Dendritic cell treated with granulocyte-macrophage colony-stimulating factor and Interleukin-4, amounts not matched to agents 40 ng/mL and 50 ng/mL, for 4 days (primary cell): Measurements from ENCODE around the gene ENKUR.
"Not testable (repeated sequence)": the region's sequence is repeated elsewhere in the genome, so short reads cannot be mapped to it uniquely, and the experiment has no call there.

ENCODE experiments used
- H3K27ac Mint-ChIP-seq: one replicate; pipeline ENCODE4 v1.8.0; 2022; ENCODE audit warnings: mild to moderate bottlenecking, mixed read lengths
- H3K27me3 Mint-ChIP-seq: one replicate; pipeline ENCODE4 v1.8.0; 2022; ENCODE audit warnings: mild to moderate bottlenecking, mixed read lengths
- H3K36me3 Mint-ChIP-seq: one replicate; pipeline ENCODE4 v1.8.0; 2022; ENCODE audit warnings: low read depth, mixed read lengths
- H3K4me1 Mint-ChIP-seq: one replicate; pipeline ENCODE4 v1.8.0; 2022; ENCODE audit warnings: low read depth, mixed read lengths
- H3K4me3 Mint-ChIP-seq: one replicate; pipeline ENCODE4 v1.8.0; 2022; ENCODE audit warnings: mild to moderate bottlenecking, moderate library complexity, mixed read lengths
- H3K9me3 Mint-ChIP-seq: one replicate; pipeline ENCODE4 v1.8.0; 2022; ENCODE audit warnings: mixed read lengths
- intact Hi-C: fragments of 100-400 bp; cut with micrococcal nuclease; formaldehyde crosslinking; loops from one replicate; pipeline ENCODE4 v1.15.0; 2022

The ENKUR gene

DNA sequence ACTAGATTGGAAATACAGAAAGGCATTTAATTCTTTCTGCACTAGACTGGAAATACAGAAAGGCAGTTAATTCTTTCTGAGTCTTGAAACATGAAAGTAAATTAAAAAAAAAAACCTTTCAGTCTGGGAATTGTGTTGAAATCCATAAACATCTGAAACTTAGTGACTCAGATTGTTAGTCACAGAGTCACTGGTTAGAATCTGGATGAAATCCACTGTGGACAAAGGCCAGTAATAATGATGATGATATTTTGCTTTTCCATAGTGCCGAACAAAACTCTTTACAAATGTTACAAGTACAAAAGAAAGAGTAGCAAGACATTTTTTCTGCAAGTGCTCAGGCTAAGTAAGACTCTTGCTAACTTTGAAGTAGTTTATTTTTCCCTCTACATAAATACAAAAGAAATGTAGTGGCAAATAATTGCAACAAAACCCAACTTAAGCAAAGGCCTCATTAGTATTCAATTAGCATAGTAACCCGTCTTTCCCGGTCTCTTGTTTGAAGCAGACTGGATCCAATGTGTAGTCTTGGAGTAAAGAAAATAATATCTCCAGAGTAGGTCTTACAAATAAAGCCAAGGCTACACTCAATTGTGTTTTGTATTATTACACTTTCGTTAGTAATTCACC, 57.8 kb downstream of the ENKUR start:
- H3K4me3 Mint-ChIP-seq: no peak overlapping the region
- H3K9me3 Mint-ChIP-seq: no peaks in the 10 kb centered on the region
- H3K27ac Mint-ChIP-seq: no peak overlapping the region
- peaks cover 11% of the 10 kb centered on the region for H3K27me3 Mint-ChIP-seq
- no peaks in the 10 kb centered on the region for H3K36me3 Mint-ChIP-seq
- intact Hi-C loops: no loop called here
- peaks cover 5% of the 10 kb centered on the region for H3K4me1 Mint-ChIP-seq

DNA sequence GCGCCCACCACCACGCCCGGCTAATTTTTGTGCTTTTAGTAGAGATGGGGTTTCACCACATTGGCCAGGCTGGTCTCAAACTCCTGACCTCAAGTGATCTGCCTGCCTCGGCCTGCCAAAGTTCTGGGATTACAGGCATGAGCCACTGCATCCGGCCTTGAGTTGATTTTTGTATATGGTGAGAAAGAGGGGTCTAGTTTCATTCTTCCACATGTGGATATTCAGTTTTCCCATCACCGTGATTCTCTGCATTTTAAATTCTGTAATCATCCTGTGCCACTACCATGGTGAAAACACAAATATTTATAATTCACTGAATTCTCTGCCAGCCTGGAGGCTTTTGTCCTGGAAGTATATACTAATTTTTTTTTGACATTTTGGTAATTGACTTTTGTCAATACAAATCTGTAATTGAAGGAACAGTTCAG, 58.3 kb downstream of the ENKUR start:
- H3K36me3 Mint-ChIP-seq, intact Hi-C loops, H3K27ac Mint-ChIP-seq, H3K4me1 Mint-ChIP-seq, H3K9me3 Mint-ChIP-seq, H3K4me3 Mint-ChIP-seq: not testable (repeated sequence)
- H3K27me3 Mint-ChIP-seq: peaks cover 15% of the 10 kb centered on the region

DNA sequence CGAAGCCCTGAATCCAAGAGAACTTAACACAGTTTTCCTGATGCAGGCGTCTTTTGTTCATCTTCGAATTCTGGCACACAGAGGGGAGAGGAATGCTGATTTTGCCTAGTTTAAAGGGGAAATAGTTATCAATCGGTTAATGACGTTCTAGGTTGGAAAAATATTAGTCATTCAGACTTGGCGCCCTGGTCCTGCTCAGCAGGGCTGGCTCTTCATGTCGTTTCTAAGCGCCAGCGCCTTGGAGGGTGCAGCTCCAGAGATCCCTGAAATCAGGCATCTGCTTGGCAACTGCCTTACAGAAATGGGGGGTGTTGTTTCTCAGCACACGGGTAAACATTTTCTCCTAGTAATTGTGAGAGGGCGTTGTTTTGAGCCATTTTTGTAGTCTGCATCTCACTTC, 62.3 kb downstream of the ENKUR start:
- Mint-ChIP-seq H3K27ac (no peak overlapping the region), H3K36me3 (no peaks in the 10 kb centered on the region), H3K4me3 (no peak overlapping the region), H3K4me1 (peaks cover 20% of the 10 kb centered on the region), H3K9me3 (no peaks in the 10 kb centered on the region), H3K27me3 (peaks cover 35% of the 10 kb centered on the region)
- intact Hi-C loops: no loop called here

DNA sequence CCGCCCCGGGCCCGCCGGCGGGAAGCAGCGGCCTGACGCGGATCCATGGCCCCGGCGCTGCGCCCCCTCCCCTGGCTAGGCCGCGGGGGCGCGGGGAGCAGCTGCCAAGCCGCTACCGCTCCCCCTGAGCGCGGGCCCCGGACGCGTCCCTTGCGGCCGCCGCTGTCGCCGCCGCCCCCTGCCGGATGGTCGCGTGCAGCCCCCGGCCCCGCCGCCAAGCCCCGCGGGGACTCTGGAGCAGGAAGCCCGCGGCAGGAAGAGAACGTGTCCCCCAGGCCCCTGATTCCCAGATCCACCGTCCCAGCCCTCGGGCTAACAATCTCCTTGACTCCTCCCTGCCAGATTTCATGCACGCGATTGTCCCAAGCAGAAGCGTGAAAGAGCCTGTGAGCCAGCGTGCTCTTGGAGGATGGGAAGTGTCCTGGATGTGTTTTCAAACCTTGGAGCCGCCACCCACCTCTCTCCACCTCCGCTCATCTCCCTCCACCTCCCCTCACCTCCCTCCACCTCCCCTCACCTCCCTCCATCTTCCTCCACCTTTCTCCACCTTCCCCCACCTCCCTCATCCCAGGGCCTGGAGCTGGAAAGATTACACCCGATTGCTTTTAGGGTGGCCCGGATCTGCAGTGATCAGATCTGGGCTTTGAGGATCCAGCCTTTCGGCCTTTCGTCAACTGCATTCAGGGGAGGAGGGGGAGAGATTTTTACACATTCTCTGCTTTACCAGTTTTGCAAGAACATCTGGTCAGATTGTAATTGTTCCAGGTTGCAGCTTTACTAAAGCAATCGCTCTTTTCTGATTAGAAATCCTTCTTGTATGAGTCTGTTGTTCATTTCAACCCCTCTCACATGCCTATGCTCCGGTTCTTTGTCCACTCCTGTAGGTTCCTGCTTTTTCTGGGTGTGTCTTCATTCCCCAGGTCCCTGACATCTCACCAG, 63.0 kb downstream of the ENKUR start:
- intact Hi-C loops: no loop called here
- Mint-ChIP-seq H3K9me3 (no peaks in the 10 kb centered on the region), H3K4me3 (peak overlapping the region; percentile 74), H3K27ac (no peak overlapping the region), H3K4me1 (peaks cover 20% of the 10 kb centered on the region), H3K27me3 (peaks cover 35% of the 10 kb centered on the region), H3K36me3 (no peaks in the 10 kb centered on the region)

DNA sequence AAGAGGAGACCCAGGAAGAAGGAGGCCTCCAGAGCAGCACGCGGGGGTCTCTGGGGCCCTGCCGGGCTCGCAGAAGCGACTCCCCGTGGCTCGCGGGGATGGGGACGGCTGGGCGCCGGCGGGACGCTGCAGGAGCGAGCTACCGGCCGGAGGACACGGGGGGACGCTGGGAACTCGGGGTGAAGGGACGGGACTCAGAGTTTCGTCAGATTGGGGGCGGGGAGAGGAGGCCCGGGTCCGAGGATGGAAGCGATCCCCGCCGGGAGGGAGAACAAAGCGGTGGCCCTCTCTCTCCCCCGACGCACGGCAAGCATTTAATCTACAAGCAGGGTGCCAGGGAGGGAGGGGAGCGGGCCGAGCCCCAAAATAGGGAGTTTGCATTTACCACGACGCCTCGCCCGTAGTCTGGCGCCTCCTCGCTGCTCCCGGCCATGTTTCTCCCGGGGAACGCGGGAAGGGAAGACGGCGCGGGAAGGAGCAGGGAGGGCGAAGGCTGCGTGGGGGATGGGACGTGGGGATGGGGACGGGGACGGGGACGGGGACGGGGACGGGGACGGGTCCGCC, 63.7 kb downstream of the ENKUR start, which contains the start of gene PRTFDC1:
PRTFDC1 (minus strand) TSS at position 464 of the 564 bp plus-strand sequence; CDS start at position 433, 31 bp downstream.
- H3K27me3 Mint-ChIP-seq: peaks cover 35% of the 10 kb centered on the region
- peak within 1 kb of the TSS; percentile 74 for H3K4me3 Mint-ChIP-seq
- H3K27ac Mint-ChIP-seq: peak within 1 kb of the TSS; percentile 49
- H3K4me1 Mint-ChIP-seq: peaks cover 20% of the 10 kb centered on the region
- H3K36me3 Mint-ChIP-seq: no peaks in the 10 kb centered on the region
- intact Hi-C loops: no loop called here
- H3K9me3 Mint-ChIP-seq: no peaks in the 10 kb centered on the region

DNA sequence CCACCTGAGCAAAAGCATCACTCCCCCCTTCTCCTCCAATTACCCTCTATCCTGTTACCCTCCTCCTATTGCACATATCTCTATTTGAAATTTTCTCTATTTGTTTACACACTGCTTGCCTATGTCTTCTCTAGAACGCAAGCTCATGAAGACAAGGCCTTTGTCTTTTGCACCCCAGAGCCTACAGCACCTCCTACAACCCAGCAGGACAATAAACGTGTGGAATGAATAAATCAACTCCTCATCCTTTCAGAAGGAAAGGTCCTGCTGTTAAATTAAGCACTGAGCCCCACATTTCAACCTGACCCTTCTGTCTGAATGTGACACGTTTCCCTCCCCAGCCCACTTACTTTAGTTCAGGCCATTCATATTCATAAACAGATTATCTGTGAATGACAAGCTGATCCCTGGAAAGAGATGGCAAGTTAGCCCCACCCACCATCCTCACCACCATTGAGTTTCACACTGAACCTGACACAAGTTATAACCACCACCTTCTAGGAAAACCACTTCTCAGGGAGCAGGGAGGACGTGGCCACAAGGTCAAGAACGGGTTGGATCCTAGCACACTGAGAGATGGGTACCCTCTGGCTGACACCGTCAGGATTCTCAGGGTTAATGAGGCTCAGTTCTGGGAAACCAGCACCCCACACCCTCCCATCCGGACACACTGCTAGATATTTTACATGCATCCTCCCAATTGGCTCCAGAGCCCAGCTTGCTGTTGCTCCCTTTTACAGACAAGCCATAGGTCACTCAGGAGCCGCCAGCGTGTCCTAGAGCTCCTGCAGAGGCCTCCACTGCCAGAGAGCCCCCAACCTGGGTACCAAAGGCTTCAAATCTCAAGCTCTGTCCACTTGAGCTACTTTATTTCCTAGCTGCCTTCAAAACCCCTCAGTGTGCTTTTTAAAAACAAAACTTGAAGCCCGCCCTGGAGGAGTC, 64.5 kb downstream of the ENKUR start:
- peak overlapping the region; percentile 73 for H3K4me3 Mint-ChIP-seq
- peaks cover 20% of the 10 kb centered on the region for H3K4me1 Mint-ChIP-seq
- intact Hi-C loops: no loop called here
- peak overlapping the region; percentile 49 for H3K27ac Mint-ChIP-seq
- no peaks in the 10 kb centered on the region for H3K36me3 Mint-ChIP-seq
- H3K27me3 Mint-ChIP-seq: peaks cover 35% of the 10 kb centered on the region
- no peaks in the 10 kb centered on the region for H3K9me3 Mint-ChIP-seq

DNA sequence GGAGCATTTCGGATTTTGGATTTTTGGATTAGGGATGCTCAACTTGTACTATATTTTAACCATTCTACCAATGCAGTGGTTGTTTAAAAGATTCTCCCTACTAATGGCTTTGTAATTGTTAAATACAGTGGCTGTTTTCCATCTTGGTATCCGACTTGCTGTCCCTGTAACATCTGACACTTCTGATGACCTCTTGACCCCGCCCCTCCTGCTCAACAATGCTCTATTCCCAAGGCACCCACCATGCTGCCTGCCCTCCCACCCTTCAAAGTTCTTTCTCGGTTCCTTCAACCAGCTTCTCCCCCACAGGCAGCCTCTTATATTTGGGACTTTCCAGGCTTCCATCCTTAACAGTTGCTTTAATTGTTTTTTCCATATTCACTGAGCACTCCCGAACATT, 65.5 kb downstream of the ENKUR start:
- Mint-ChIP-seq H3K9me3 (no peaks in the 10 kb centered on the region), H3K4me3 (no peak overlapping the region), H3K4me1 (peaks cover 20% of the 10 kb centered on the region), H3K36me3 (no peaks in the 10 kb centered on the region), H3K27me3 (peaks cover 35% of the 10 kb centered on the region), H3K27ac (no peak overlapping the region)
- intact Hi-C loops: no loop called here

DNA sequence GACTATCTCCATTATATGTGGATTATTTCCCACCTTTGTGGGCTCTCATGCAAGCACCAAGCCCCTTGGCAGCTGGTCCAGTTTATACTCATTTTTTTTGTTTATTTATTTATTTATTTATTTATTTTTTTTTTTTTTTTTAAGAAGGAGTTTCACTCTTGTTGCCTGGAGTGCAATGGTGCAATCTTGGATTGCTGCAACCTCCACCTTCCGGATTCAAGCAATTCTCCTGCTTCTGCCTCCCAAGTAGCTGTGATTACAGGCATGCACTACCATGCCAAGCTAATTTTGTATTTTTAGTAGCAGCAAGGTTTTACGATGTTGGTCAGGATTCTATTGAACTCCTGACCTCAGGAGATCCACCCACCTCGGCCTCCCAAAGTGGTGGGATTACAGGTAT, 66.3 kb downstream of the ENKUR start:
- Mint-ChIP-seq H3K27ac (no peak overlapping the region), H3K36me3 (no peaks in the 10 kb centered on the region), H3K4me1 (peaks cover 24% of the 10 kb centered on the region), H3K27me3 (peaks cover 35% of the 10 kb centered on the region), H3K9me3 (no peaks in the 10 kb centered on the region), H3K4me3 (no peak overlapping the region)
- intact Hi-C loops: no loop called here

DNA sequence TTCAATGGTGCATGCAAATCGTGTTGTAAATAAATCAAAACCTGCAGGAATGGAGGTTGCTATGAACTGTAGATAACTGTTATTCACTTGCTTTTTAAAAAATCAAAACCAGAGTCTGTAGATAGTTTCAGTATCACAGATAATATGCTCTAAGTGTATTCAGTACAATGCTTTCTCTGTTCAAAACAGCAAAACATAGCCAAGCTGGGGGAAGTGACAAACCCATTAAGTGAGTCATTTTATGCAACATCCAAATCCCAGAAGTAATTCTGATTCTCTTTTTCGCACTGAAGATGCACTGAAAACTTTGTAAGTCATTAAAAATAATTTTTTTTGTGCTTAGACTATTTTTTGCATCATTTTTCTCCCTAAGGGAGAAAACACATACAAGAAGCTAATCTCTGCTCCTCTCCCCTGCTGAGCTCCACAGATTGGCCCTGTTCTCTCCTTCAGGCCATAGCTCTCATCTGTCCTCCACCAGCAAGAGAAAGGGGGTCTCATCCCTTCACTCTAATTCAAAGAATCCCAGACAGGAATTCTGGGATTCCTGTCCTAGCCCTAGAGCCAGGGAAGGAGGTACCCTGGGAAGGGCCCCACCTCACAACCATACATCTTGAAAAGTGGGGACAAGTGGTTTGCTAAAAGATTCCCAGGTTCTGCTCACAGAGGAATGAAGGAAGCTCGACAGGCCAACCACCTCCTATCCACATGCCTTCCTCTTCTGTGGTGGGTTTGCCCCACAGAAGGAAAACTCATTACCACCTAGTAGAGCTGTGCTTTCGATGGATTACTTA, 68.5 kb downstream of the ENKUR start:
- H3K27ac Mint-ChIP-seq: no peak overlapping the region
- H3K4me1 Mint-ChIP-seq: peaks cover 16% of the 10 kb centered on the region
- H3K9me3 Mint-ChIP-seq: no peaks in the 10 kb centered on the region
- intact Hi-C loops: no loop called here
- H3K36me3 Mint-ChIP-seq: no peaks in the 10 kb centered on the region
- peaks cover 20% of the 10 kb centered on the region for H3K27me3 Mint-ChIP-seq
- H3K4me3 Mint-ChIP-seq: no peak overlapping the region

DNA sequence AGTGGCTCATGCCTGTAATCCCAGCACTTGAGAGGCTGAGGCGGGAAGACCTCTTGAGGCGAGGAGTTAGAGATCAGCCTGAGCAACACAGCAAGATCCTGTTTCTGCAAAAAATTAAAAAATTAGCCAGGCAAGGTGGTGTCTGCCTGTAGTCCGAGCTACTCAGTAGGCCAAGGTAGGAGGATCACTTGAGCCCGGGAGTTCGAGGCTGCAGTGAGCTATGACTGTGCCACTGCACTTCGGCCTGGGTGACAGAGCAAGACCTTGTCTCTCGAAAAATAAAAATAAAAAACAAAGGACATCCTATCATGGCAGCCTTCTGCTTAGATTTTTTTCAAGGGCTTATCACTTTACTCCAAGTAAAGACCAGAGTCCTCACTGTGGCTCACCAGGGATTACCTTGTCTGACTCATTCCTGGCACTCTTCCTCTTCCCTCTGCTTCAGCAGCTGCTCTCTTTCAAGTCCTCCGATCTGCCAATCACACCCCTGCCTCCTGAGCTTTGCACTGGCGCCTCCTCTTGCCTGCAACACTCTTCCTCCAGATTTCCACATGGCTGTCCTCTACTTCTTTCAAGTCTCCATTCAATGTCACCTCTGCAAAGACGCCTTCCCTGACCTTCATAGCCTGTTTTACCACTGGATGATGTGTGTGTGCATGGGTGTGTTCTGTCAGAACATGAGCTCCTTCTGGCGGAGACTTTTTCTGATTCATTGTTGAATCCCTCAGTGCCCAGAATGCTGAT, 71.3 kb downstream of the ENKUR start:
- H3K9me3 Mint-ChIP-seq: no peaks in the 10 kb centered on the region
- intact Hi-C loops: no loop called here
- H3K4me1 Mint-ChIP-seq: peaks cover 5% of the 10 kb centered on the region
- no peak overlapping the region for H3K4me3 Mint-ChIP-seq
- H3K36me3 Mint-ChIP-seq: no peaks in the 10 kb centered on the region
- H3K27ac Mint-ChIP-seq: no peak overlapping the region
- H3K27me3 Mint-ChIP-seq: no peaks in the 10 kb centered on the region

DNA sequence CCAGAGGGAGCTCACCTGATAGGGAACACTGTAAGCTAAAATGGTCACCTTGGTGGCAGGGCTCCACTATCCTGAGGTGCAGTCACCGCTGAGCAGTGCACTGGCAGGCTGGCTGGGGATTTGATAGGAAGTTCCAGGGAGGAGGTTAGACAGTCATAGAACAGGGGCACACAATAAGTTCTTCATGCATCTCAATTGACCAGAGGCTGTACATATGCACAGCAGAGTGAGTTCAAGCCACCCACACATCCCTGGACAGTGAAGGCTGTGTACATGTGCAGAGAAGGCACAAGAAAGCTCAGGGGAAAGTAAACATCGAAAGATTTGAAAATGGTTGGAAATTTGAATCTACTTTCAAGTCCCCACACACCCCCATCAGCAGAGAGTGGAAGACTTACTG, 77.4 kb downstream of the ENKUR start:
- peaks cover 6% of the 10 kb centered on the region for H3K4me1 Mint-ChIP-seq
- H3K27ac Mint-ChIP-seq: no peak overlapping the region
- no peaks in the 10 kb centered on the region for H3K9me3 Mint-ChIP-seq
- intact Hi-C loops: no loop called here
- H3K4me3 Mint-ChIP-seq: no peak overlapping the region
- H3K36me3 Mint-ChIP-seq: no peaks in the 10 kb centered on the region
- H3K27me3 Mint-ChIP-seq: no peaks in the 10 kb centered on the region

DNA sequence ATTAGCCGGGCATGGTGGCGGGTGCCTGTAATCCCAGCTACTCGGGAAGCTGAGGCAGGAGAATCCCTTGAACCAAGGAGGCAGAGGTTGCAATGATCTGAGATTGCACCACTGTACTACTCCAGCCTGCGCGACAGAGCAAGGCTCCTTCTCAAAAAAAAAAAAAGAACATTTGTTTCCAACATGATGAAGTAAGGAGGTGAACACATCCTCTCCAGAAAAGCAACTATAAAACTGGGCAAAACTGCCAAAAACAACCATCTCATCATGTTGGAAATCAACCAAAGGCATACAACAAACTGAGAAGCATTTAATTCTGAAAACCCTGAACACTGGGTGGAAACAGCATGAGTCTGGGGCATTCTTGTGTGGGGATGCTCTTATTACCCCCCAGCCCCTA, 77.9 kb downstream of the ENKUR start:
- intact Hi-C loops: no loop called here
- H3K27ac Mint-ChIP-seq: no peak overlapping the region
- no peaks in the 10 kb centered on the region for H3K36me3 Mint-ChIP-seq
- H3K27me3 Mint-ChIP-seq: no peaks in the 10 kb centered on the region
- H3K9me3 Mint-ChIP-seq: no peaks in the 10 kb centered on the region
- H3K4me1 Mint-ChIP-seq: peaks cover 6% of the 10 kb centered on the region
- H3K4me3 Mint-ChIP-seq: no peak overlapping the region
